Caco-2 (cell line): ENCODE data around the gene PAPSS2. TPM values are rescaled to one million over a fixed set of nuclear protein-coding genes. Genes with fewer than 3 reads are reported as not detected.

Experiments
- BruUV-seq: library from RNA; stranded (reverse); fragments of 400-500 nt; replicated peaks from 2 replicates; lab custom pipeline; 2021; lab: Mats Ljungman, UMichigan
- CTCF ChIA-PET: fragments of 300-600 bp; sonication (Branson Sonifier 250); formaldehyde crosslinking; loops from one replicate; lab custom pipeline; 2022; ENCODE audit warnings: antibody characterized with exemption; lab: Charles Lee
- POLR2A ChIA-PET: fragments of 300-600 bp; sonication (Branson Sonifier 250); formaldehyde crosslinking; loops from one replicate; lab custom pipeline; 2022; ENCODE audit warnings: antibody characterized with exemption; lab: Charles Lee
- DNase-seq, 2 experiments: peaks; one replicate each; pipeline versions ENCODE4 v3.0.0 to v3.0.0-alpha.2; 2020 to 2022
- H3K27me3 ChIP-seq: replicated peaks from 2 replicates; pipeline ENCODE4 v1.6.0; 2011; ENCODE audit warnings: low read length; ENCODE audit not compliant: control insufficient read depth, insufficient read depth
- H3K36me3 ChIP-seq: 2 replicates; pipeline ENCODE4 v1.5.1; 2011; ENCODE audit warnings: low read length; ENCODE audit not compliant: control insufficient read depth, insufficient read depth
- H3K4me1 ChIP-seq: fragments of 250-450 bp; sonication (Bioruptor Pico); 2 replicates; pipeline ENCODE4 v1.5.1; 2020; ENCODE audit warnings: mild to moderate bottlenecking
- H3K4me3 ChIP-seq: 2 replicates; pipeline ENCODE4 v1.5.1; 2011; ENCODE audit warnings: low read depth, mild to moderate bottlenecking, control low read depth, low read length
- H3K9me3 ChIP-seq: fragments of 250-450 bp; sonication (Bioruptor Pico); 2 replicates; pipeline ENCODE4 v1.5.1; 2020; ENCODE audit warnings: mild to moderate bottlenecking, moderate library complexity
- H3K27ac Mint-ChIP-seq: one replicate; pipeline ENCODE4 v1.8.0; 2022; ENCODE audit warnings: mixed read lengths; ENCODE audit not compliant: unreplicated experiment
- H3K27me3 Mint-ChIP-seq: one replicate; pipeline ENCODE4 v1.8.0; 2022; ENCODE audit warnings: mixed read lengths; ENCODE audit not compliant: insufficient read depth, unreplicated experiment
- H3K36me3 Mint-ChIP-seq: one replicate; pipeline ENCODE4 v1.8.0; 2022; ENCODE audit warnings: mild to moderate bottlenecking, mixed read lengths; ENCODE audit not compliant: insufficient read depth, unreplicated experiment
- H3K4me1 Mint-ChIP-seq: one replicate; pipeline ENCODE4 v1.8.0; 2022; ENCODE audit warnings: low read depth, mixed read lengths; ENCODE audit not compliant: unreplicated experiment
- H3K4me3 Mint-ChIP-seq: one replicate; pipeline ENCODE4 v1.8.0; 2022; ENCODE audit warnings: mild to moderate bottlenecking, moderate library complexity, mixed read lengths; ENCODE audit not compliant: unreplicated experiment
- H3K9me3 Mint-ChIP-seq: one replicate; pipeline ENCODE4 v1.8.0; 2022; ENCODE audit warnings: mixed read lengths; ENCODE audit not compliant: unreplicated experiment
- intact Hi-C: fragments of 100-400 bp; cut with micrococcal nuclease; formaldehyde crosslinking; loops from one replicate; pipeline ENCODE4 v1.10.0; 2022; ENCODE audit not compliant: unreplicated experiment
- total RNA-seq: library from RNA; stranded (reverse); gene quantifications from 2 replicates; pipeline ENCODE4 v1.2.3, GENCODE V29; 2022
- TF ChIP-seq, protein P1 (sequence below), 2 experiments: fragments of 200-600 bp in 1 of 2; IDR thresholded peaks; 1 replicate in 1 of 2; 2 replicates in 1 of 2; pipeline versions ENCODE4 v1.5.1 to v1.8.0; 2011 to 2022; ENCODE audit warnings: antibody characterized with exemption in 1 of 2, control low read depth in 1 of 2, inconsistent platforms in 1 of 2, low read depth in 1 of 2, low read length in 1 of 2, mild to moderate bottlenecking in 1 of 2, moderate library complexity in 1 of 2; ENCODE audit not compliant: insufficient read depth in 1 of 2, severe bottlenecking in 1 of 2, unreplicated experiment in 1 of 2

PAPSS2 gene
- total RNA-seq, 1 experiment from 2014 or later: 4.3 TPM

DNA sequence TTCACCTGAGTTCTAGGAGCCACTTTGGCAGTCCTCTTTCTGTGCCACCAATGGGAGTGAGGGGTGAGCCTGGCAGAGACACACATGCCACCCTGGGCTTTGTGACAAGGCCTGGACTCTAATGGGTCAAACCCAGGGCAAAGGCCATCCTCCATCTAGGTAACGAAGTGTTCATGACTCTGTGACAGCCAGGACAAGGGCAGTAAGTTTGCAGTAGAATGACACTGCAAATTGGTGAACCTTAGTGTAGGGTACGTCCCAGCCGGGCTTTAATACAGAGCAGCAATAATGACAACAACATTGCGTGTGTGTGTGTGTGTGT, 43.3 kb downstream of the PAPSS2 start:
- no TSS peak for BruUV-seq
- CTCF ChIA-PET: no interaction called here
- Mint-ChIP-seq H3K4me3 (no peak overlapping the region), H3K4me1 (peaks cover 18% of the 10 kb centered on the region), H3K9me3 (no peaks in the 10 kb centered on the region), H3K36me3 (no peaks in the 10 kb centered on the region), H3K27ac (no peak overlapping the region), H3K27me3 (no peaks in the 10 kb centered on the region)
- POLR2A ChIA-PET: no interaction called here
- intact Hi-C loops: loop anchor here (5.0 kb wide), 1 partner anchor 41 kb away; no protein-coding TSS in a partner anchor
- H3K4me3 ChIP-seq: no peak overlapping the region
- H3K36me3 ChIP-seq: no peaks in the 10 kb centered on the region
- no peaks in the 10 kb centered on the region for H3K9me3 ChIP-seq
- TF ChIP-seq, protein P1, sequence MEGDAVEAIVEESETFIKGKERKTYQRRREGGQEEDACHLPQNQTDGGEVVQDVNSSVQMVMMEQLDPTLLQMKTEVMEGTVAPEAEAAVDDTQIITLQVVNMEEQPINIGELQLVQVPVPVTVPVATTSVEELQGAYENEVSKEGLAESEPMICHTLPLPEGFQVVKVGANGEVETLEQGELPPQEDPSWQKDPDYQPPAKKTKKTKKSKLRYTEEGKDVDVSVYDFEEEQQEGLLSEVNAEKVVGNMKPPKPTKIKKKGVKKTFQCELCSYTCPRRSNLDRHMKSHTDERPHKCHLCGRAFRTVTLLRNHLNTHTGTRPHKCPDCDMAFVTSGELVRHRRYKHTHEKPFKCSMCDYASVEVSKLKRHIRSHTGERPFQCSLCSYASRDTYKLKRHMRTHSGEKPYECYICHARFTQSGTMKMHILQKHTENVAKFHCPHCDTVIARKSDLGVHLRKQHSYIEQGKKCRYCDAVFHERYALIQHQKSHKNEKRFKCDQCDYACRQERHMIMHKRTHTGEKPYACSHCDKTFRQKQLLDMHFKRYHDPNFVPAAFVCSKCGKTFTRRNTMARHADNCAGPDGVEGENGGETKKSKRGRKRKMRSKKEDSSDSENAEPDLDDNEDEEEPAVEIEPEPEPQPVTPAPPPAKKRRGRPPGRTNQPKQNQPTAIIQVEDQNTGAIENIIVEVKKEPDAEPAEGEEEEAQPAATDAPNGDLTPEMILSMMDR (IDR thresholded peaks at IDR 0.05; ENCODE audit: insufficient read depth in 1 of 2, low read depth in 1 of 2, low read length in 1 of 2, severe bottlenecking in 1 of 2, unreplicated experiment in 1 of 2): no peak
- no peak for DNase-seq
- no peaks in the 10 kb centered on the region; the same call in 1 of the 2 replicates for H3K27me3 ChIP-seq
- peaks cover 21% of the 10 kb centered on the region for H3K4me1 ChIP-seq

DNA sequence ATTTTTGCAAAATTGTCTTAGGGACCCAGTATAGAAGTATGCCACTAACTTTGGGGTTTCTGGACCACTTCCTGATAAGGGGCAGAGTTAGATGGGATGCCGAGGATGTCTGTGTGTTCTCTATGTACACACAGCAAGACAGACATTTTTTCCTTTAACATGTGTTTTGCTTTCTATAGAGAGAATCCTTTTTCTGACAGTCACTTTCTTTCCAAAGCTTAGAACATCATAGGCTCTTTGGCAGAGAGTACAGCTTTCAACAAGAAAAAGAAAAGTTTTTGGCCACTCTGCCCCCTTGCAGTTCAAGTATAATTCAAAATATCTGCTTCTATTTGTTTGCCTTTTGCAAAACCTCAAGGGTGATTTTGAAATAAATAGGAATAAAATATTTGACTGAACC, 44.1 kb downstream of the PAPSS2 start:
- H3K27me3 ChIP-seq: no peaks in the 10 kb centered on the region; the same call in 1 of the 2 replicates
- no peaks in the 10 kb centered on the region for H3K27me3 Mint-ChIP-seq
- CTCF ChIA-PET: no interaction called here
- peaks cover 18% of the 10 kb centered on the region for H3K4me1 Mint-ChIP-seq
- H3K4me3 ChIP-seq: no peak overlapping the region
- TF ChIP-seq, protein P1 (IDR thresholded peaks at IDR 0.05; ENCODE audit: insufficient read depth in 1 of 2, low read depth in 1 of 2, low read length in 1 of 2, severe bottlenecking in 1 of 2, unreplicated experiment in 1 of 2): no peak
- BruUV-seq: no TSS peak
- H3K9me3 Mint-ChIP-seq: no peaks in the 10 kb centered on the region
- peaks cover 21% of the 10 kb centered on the region for H3K4me1 ChIP-seq
- H3K4me3 Mint-ChIP-seq: no peak overlapping the region
- intact Hi-C loops: loop anchor here (5.0 kb wide), 1 partner anchor 41 kb away; no protein-coding TSS in a partner anchor
- H3K36me3 Mint-ChIP-seq: no peaks in the 10 kb centered on the region
- H3K27ac Mint-ChIP-seq: no peak overlapping the region
- DNase-seq: no peak
- H3K36me3 ChIP-seq: no peaks in the 10 kb centered on the region
- no peaks in the 10 kb centered on the region for H3K9me3 ChIP-seq
- POLR2A ChIA-PET: interaction anchor here (0.5 kb wide), 1 partner anchor 80 kb away, joined by 4 read pairs; no protein-coding TSS in a partner anchor

DNA sequence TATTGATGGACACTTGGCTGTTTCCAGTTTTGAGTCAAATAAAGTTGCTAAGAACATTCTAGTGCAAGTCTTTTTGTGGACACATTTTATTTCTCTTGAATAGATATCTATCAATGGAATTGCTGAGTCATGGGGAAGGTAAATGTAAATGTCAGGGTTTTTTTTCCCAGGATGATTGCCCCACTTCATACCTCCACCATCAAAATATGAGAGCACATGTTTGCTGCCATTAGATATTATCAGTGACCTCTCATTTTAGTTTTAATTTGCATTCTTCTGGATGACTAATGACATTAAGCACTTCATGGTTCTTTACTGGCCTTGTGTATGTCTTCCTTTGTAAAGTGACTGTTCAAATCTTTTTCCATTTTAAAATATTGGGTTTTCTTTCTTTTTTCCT, 45.7 kb downstream of the PAPSS2 start:
- TF ChIP-seq, protein P1 (IDR thresholded peaks at IDR 0.05; ENCODE audit: insufficient read depth in 1 of 2, low read depth in 1 of 2, low read length in 1 of 2, severe bottlenecking in 1 of 2, unreplicated experiment in 1 of 2): no peak
- no peaks in the 10 kb centered on the region for H3K27me3 Mint-ChIP-seq
- H3K9me3 Mint-ChIP-seq: no peaks in the 10 kb centered on the region
- H3K4me3 ChIP-seq: no peak overlapping the region
- ChIA-PET CTCF (no interaction called here), POLR2A (no interaction called here)
- no peak overlapping the region for H3K4me3 Mint-ChIP-seq
- H3K4me1 ChIP-seq: peaks cover 21% of the 10 kb centered on the region
- H3K4me1 Mint-ChIP-seq: peaks cover 18% of the 10 kb centered on the region
- H3K27me3 ChIP-seq: no peaks in the 10 kb centered on the region
- intact Hi-C loops: no loop called here
- no TSS peak for BruUV-seq
- H3K36me3 ChIP-seq: no peaks in the 10 kb centered on the region
- H3K27ac Mint-ChIP-seq: no peak overlapping the region
- H3K36me3 Mint-ChIP-seq: no peaks in the 10 kb centered on the region
- no peaks in the 10 kb centered on the region for H3K9me3 ChIP-seq
- no peak for DNase-seq
